ENCODE data around the gene ZC3H4.
"Not testable (repeated sequence)": the region's sequence is repeated elsewhere in the genome, so short reads cannot be mapped to it uniquely, and the experiment has no call there.

The ZC3H4 gene

GRCh38 chr19:47145639-47146486 is 32.3 kb upstream of the ZC3H4 start:
- TF ChIP-seq POLR2A (IDR thresholded peaks at IDR 0.05; ENCODE audit: low read length), result no peak
- no peak for TF ChIP-seq GATA1 (IDR thresholded peaks at IDR 0.05; ENCODE audit: low read depth, low read length)
- no peak for DNase-seq

DNA sequence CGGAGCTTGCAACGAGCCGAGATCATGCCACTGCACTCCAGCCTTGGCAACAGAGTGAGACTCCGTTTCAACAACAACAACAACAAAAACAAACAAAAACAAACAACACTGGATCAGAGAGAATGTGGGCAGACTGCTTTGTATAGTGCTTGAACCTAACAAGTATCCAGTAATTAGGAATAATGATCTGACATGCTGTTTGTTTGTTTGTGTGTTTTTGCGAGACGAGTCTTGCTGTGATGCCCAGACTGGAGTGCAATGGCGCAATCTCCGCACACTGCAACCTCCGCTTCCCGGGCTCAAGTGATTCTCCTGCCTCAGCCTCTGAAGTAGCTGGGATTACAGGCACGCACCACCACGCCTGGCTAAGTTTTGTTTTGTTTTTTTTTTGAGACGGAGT is 31.1 kb upstream of the ZC3H4 start:
- no peak for TF ChIP-seq GATA1 (IDR thresholded peaks at IDR 0.05; ENCODE audit: low read depth, low read length)
- no peak for TF ChIP-seq POLR2A (IDR thresholded peaks at IDR 0.05; ENCODE audit: low read length)
- no peak for DNase-seq

GRCh38 chr19:47143322-47144073 is 29.9 kb upstream of the ZC3H4 start:
- TF ChIP-seq GATA1 (IDR thresholded peaks at IDR 0.05; ENCODE audit: low read depth, low read length) (no peak), POLR2A (IDR thresholded peaks at IDR 0.05; ENCODE audit: low read length) (no peak)
- no peak for DNase-seq

- TF ChIP-seq GATA1 (IDR thresholded peaks at IDR 0.05; ENCODE audit: low read depth, low read length) (no peak), POLR2A (IDR thresholded peaks at IDR 0.05; ENCODE audit: low read length) (no peak)
- DNase-seq, result no peak
These were observed 29.2 kb upstream of the ZC3H4 start for GRCh38 chr19:47142779-47143178.

- TF ChIP-seq POLR2A (IDR thresholded peaks at IDR 0.05; ENCODE audit: low read length) (no peak), GATA1 (IDR thresholded peaks at IDR 0.05; ENCODE audit: low read depth, low read length) (no peak)
- DNase-seq, result no peak
These were observed 28.1 kb upstream of the ZC3H4 start for GRCh38 chr19:47141695-47142094.

GRCh38 chr19:47141252-47141651 is 27.7 kb upstream of the ZC3H4 start:
- DNase-seq, result not testable (repeated sequence)

- TF ChIP-seq GATA1 (IDR thresholded peaks at IDR 0.05; ENCODE audit: low read depth, low read length) (no peak), POLR2A (IDR thresholded peaks at IDR 0.05; ENCODE audit: low read length) (no peak)
- no peak for DNase-seq
These were observed 21.6 kb upstream of the ZC3H4 start for GRCh38 chr19:47135156-47135555.

- no peak for DNase-seq
- no peak for TF ChIP-seq POLR2A (IDR thresholded peaks at IDR 0.05; ENCODE audit: low read length)
These were observed 21.0 kb upstream of the ZC3H4 start for GRCh38 chr19:47134545-47134944.

- TF ChIP-seq GATA1 (IDR thresholded peaks at IDR 0.05; ENCODE audit: low read depth, low read length), result no peak
- TF ChIP-seq POLR2A (IDR thresholded peaks at IDR 0.05; ENCODE audit: low read length), result no peak
- DNase-seq, result no peak
These were observed 19.5 kb upstream of the ZC3H4 start for GRCh38 chr19:47133021-47133471.

GRCh38 chr19:47132194-47132852 is 18.7 kb upstream of the ZC3H4 start:
- DNase-seq, result no peak
- TF ChIP-seq GATA1 (IDR thresholded peaks at IDR 0.05; ENCODE audit: low read depth, low read length), result no peak
- no peak for TF ChIP-seq POLR2A (IDR thresholded peaks at IDR 0.05; ENCODE audit: low read length)

GRCh38 chr19:47130589-47131227 is 17.1 kb upstream of the ZC3H4 start, which contains the start of gene SAE1:
Gene SAE1 (plus strand): TSS chr19:47130835. CDS start chr19:47130931, 96 bp downstream.
- peak; percentile 99 for DNase-seq
- TF ChIP-seq POLR2A (IDR thresholded peaks at IDR 0.05; ENCODE audit: low read length), result peak; percentile 83
- TF ChIP-seq GATA1 (IDR thresholded peaks at IDR 0.05; ENCODE audit: low read depth, low read length), result no peak

DNA sequence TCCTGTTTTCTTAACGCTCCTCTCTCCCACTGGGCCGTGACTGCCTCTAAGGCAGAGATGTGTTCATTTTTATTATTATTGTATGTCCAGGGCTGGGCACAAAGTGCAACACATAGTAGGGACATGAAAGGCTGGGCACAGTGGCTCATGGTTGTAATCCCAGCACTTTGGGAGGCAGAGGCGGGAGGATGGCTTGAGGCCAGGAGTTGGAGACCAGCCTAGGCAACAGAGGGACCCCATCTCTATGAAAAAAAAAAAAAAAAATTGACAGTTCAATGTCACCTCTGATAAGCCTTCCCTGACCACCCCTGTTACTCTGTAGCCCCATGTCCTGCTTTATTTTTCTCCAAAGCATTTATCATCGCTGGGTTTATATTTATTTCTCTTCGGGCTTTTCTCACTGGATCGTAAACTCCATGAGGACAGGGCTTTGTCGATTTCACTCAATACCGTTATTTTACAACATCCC is 16.6 kb upstream of the ZC3H4 start:
- DNase-seq, result no peak
- TF ChIP-seq GATA1 (IDR thresholded peaks at IDR 0.05; ENCODE audit: low read depth, low read length) (no peak), POLR2A (IDR thresholded peaks at IDR 0.05; ENCODE audit: low read length) (no peak)

DNA sequence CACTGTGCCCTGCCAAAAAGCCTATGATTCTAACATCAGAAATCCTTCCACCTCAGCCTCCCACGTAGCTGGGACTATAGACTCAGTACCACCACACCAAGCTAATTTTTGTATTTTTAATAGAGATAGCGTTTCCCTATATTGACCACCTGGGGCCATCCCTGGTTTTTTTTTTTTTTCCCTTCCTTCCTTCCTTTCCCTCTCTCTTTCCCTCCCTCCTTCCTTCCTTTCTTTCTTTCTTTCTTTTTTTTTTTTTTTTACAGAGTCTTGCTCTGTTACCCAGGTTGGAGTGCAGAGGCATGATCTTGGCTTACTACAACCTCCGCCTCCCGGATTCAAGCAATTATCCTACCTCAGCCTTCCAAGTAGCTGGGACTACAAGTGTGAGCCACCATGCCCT is 16.0 kb upstream of the ZC3H4 start:
- DNase-seq, result no peak
- TF ChIP-seq POLR2A (IDR thresholded peaks at IDR 0.05; ENCODE audit: low read length) (no peak), GATA1 (IDR thresholded peaks at IDR 0.05; ENCODE audit: low read depth, low read length) (no peak)

GRCh38 chr19:47125669-47125938 is 12.0 kb upstream of the ZC3H4 start:
- DNase-seq, result no peak
- no peak for TF ChIP-seq POLR2A (IDR thresholded peaks at IDR 0.05; ENCODE audit: low read length)
- TF ChIP-seq GATA1 (IDR thresholded peaks at IDR 0.05; ENCODE audit: low read depth, low read length), result no peak

Measured in erythroblast (primary cell).